Measurements from ENCODE around the gene LIN7A.

DNA sequence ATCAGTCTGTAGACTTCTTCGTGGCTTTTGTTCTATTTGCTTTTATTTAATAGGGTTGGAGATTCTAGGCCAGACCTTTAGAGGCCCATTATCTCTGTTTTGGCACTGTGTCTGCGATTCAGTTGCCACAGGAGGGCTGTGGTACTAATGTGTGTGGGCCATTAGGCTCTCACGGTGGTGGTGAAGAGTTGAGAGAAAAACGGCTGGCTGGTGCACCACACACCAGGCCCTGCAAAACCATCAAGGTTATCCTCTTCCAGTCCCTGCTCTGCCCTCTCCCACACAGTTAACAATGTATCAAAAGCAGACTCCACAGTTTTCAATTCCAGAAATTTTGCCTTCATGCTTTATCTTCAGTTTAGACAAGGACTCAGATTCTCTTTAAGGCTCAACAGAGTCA, 123.3 kb downstream of the LIN7A start:
- TF ChIP-seq, protein P1, sequence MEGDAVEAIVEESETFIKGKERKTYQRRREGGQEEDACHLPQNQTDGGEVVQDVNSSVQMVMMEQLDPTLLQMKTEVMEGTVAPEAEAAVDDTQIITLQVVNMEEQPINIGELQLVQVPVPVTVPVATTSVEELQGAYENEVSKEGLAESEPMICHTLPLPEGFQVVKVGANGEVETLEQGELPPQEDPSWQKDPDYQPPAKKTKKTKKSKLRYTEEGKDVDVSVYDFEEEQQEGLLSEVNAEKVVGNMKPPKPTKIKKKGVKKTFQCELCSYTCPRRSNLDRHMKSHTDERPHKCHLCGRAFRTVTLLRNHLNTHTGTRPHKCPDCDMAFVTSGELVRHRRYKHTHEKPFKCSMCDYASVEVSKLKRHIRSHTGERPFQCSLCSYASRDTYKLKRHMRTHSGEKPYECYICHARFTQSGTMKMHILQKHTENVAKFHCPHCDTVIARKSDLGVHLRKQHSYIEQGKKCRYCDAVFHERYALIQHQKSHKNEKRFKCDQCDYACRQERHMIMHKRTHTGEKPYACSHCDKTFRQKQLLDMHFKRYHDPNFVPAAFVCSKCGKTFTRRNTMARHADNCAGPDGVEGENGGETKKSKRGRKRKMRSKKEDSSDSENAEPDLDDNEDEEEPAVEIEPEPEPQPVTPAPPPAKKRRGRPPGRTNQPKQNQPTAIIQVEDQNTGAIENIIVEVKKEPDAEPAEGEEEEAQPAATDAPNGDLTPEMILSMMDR (IDR thresholded peaks at IDR 0.05; ENCODE audit: borderline replicate concordance, extremely low read depth, low read length, poor library complexity, severe bottlenecking), result no peak
- no peak for TF ChIP-seq EZH2 (IDR thresholded peaks at IDR 0.05; ENCODE audit: borderline replicate concordance, low read depth, low read length, severe bottlenecking)
